ENCODE results near the gene TOGARAM2.
"Not testable (repeated sequence)": the region's sequence is repeated elsewhere in the genome, so short reads cannot be mapped to it uniquely, and the experiment has no call there.

Gene TOGARAM2

DNA sequence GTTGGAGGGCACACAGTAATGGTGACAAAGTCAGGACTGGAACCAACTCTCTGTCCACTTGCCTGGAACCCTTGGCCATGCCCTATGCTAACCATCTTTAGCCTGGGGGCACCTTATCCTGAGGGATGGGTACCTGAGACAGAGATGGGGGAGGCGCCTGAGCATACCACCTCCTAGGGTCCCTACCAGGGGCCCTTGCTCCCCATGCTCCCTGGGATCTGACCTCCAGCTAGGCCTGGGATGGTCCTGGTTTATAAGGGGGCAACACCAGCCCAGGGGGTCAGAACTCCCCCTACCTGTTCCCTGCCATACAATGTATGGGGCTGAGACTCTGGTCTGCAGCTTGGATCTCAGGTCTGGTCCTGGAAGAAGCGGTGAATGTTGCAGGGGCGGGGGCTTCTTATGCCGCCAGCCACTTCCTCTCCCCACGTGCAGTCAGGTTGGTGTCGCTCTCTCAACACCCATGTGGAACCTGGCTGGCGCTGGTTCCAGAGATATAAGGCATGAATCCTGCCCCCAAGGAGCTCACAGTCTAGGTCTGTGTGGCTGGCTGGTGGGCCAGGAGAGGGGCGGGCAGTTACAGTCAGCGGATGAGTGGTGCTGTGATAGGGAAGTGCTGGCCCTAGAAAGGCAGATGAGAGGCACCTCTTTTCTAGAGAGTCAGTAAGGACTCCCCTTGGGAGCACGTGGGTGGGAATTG, 3.8 kb upstream of the TOGARAM2 start:
- DNase-seq: no peak

DNA sequence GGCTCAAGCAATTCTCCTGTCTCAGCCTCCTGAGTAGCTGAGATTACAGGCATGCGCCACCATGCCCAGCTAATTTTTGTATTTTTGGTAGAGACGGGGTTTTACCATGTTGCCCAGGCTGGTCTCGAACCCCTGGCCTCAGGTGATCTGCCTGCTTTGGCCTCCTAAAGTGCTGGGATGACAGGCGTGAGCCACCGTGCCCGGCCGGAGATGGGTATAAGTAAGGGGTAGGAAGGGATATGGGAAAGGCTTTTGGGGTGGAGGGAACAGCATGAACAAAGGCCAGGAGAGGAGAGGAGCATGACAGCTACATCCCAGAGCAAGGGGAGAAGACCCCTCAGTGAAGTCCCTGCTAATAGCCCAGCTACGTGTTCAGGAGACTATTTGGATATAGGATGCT, 3.1 kb upstream of the TOGARAM2 start:
- not testable (repeated sequence) for DNase-seq

DNA sequence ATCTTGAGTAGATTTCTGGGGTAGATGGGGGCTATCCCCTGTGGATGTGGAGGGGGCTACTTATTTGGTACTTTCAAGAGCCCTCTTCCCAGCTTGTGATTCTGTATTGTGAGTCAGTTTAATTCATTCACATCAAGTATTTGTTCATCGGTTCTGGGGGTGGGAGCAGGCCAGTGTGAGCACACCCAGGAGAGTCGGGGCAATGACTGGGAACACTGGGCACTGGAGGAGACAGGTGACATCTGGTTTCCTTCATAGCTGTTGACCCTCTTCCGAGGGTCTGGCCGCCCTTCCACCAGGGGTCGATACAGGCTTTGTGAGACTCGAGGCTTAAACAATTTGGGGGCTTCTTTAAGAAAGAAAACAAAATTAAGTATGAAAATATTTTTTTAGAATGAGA, 2.5 kb upstream of the TOGARAM2 start:
- DNase-seq: no peak

DNA sequence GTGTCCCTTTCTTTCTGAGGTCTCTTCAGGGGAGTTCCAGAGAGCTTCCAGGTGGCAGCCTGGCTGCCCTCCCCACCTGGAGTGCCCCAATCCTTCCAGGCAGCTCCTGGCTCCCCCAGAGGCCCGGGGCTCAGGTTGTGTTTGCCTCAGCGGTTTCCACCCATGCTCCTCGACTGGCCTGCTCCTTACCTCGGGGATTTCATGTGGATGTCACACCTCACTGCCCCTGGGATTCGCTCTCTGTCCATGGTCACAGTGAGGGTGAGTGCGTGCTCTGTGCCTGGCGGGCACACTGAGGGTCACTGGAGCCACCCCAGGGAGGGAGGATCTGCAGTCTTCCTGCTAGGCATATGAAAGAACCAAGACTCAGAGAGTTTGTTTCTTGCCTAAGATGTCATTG, 2.1 kb upstream of the TOGARAM2 start:
- DNase-seq: no peak

DNA sequence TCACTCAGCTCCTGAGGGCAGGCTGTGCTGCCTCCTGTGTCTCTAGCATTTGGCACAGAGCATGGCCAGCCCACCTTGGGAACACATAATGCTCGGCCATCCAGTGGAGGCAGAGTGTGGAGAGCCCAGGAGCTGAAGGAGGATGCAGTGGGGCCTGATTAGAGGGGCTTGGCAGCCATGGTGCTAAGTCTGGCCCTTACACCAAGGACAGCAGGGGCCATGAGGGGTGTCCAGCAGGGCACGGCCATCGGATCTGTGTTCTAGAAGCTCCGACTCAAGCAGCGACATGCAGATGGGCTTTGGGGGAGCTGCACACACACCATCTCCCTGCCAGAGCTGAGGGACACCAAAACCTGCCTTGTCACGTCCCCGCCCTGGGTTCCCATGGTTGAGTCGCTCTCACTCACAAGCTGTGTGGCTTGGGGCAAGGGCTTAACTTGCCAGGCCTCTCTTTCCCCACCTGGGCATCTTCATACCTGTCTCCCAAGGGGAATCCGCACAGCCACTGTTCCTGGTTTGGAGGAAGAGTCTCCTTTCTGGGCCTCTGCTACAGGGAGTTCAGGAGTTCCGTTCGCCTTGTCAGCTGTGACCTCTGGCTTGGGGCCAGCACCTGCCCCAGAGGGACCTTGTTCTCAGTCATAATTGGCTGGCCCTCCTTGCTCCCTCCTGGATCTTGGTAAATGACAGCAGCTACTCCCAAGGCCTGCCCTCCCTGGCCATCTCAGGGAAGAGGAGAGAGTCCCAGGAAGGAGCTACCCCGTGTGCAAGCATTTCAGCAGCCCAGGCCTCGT, 1.3 kb upstream of the TOGARAM2 start:
- no peak for DNase-seq

DNA sequence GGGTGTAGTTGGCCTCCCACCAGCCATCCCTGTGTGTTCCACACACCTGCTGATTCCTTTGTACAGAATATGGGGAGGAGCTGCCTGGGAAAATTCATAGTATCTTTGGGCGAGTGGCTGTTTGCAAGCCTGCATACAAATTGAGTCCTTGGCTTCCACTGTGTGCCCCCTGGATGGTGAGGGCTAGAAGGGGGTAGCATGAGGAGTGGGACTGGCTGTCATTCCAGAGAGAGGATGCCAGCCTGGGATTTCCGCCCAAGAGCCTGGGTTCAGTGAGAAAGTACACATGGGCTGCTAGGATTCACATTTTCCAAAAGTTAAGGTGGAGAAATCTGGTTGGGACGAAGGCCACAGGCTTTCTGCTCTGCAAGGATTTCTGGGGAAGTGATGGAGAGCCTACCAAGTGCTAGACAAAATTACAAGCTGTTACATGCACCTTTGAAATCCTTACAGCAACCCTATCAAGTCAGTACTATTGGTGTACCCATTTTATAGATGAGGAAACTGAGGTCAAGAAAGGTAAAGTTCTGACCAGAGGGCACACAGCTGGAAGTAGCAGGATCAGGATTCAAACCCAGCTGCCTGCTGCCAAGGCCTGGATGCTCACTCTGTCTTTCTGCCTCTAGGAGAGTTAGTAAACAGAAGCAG, 606 bp upstream of the TOGARAM2 start:
- no peak for DNase-seq

DNA sequence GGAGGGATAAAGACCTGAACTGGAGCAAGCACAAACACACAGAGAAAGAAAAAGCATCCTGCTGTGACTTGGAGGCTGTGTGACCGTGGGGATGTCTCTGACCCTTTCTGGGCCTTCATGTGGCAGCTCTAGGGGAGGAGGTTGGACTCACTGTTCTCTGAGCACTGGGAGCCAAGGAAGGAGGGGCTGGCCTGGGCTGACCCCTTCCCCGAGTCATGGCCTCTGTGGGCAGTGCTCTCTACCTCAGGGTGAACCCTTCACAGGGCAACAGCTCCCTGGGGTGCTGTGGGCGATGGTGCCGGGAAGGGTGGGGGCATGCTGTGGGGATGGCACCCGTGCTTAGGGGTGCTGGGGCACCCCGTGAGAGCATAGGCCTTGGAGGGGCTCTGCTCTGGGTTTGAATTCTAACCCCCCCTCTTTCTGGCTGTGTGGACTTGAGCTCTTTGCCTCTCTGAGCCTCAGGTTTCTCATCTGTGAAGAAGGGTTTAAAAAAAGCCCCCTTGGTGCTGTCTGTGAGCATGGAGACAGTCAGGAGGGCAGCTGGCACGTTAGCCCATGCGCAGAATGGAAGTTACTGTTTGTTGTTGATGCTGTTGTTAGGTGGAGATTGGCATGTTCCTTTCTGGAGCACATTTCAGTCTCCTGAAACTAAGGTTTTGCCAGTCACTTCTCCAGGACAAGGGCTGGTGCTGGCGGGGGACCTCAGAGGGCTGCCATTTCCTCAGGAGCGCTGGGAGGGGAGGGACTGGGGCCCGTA, 700 bp downstream of the TOGARAM2 start:
- no peak for DNase-seq

DNA sequence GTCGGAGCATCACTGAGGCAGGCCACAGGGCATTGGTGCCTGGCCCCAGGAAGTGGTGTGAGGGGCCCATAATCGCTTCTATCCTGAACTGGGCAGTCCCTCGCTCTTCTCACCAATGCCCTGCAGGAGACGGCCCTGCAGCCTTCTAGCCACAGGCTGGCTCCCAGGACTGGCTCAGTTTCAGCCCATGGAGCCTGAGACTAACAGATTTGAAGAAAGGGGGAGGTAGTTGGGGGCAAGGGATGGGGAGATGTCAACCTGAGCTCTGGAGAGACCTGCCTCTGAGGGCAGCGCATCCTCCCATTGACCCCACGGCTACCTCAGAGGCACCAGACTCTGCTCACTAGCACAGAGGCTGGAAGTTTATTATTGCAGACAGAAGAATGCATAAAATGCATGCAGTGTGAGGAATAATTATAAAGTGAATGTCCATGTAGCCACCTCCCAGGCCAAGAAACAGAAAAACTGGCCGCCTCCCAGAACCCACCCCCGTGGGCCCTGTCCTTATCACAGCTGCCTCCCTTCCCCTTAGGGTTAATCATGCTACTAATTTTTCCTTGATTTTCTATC, 1.4 kb downstream of the TOGARAM2 start:
- DNase-seq: no peak

DNA sequence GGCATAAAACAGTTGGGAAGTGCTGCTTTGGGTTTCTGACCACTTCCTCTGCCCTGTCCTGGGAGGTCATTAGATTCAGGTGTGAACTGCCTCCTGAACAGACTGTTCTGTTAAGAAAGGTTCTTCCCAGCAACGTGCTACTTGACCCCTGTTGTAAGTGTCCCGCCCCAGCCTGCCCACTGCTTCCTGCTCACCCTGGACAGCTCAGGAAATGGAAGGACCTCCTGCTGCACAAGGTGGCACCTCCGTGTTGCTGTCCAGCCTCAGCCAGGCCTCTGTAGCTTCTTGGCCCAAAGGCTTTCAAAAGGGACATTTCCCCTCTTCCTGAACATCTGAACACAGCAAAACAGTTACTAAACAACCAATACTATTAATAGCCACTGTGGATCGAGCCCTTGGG, 5.3 kb downstream of the TOGARAM2 start:
- DNase-seq: no peak

DNA sequence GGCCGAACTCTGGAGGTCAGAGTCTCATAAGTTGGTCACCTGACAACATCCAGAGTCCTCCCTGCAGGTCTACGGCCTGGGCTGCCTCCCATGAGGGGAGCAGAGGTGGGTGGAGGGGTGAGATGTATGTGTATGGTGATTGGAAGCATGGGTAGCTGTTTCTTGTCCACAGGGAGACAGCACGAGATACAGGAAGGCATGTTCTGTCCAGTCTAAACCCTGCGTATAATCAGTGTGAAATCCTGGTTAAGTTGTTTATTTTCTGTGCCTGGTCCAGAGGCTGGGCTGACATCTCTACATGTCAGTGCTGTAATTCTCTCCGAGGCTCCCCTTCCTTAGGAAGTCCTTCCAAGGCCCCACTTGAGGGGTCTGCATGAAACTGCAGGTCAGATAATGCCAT, 8.9 kb downstream of the TOGARAM2 start:
- no peak for DNase-seq

DNA sequence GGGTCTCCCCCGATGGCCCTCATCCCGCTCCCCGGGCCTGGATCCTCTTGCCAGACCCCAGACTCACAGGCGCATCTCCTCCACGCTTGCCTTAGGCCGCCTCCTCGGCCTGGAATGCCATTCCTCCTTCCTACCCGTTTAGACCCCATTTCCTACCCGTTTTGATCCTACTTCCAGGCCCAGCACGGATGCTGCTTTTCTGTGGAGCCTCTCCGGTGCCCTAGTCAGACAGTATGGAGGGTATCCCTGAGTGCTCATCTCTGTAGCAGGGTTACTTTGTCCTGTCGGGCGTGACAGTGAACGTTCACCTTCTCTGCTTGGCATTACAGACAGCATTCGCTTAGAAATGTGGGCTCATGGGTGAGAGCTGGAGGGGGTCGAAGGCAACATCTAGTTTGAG, 9.3 kb downstream of the TOGARAM2 start:
- no peak for DNase-seq

DNA sequence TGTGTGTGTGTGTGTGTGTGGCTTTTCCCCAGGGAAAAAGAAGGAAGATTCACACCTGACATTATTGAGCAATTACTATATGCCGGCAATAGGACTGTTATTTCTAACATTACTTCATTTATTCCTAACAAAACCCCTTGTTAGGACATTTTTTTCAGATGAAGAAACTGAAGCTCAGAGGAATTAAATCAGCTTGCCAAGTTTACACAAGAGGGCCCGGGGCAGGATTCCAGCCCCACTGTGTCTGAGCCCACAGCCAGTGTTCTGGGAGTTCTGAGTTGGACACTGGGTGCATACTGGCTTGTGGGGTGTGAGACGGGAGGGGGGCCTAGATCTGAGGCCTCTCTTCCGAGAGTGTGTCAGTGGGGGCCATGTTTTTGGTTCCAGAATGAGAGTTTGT, 9.9 kb downstream of the TOGARAM2 start:
- DNase-seq: no peak

DNA sequence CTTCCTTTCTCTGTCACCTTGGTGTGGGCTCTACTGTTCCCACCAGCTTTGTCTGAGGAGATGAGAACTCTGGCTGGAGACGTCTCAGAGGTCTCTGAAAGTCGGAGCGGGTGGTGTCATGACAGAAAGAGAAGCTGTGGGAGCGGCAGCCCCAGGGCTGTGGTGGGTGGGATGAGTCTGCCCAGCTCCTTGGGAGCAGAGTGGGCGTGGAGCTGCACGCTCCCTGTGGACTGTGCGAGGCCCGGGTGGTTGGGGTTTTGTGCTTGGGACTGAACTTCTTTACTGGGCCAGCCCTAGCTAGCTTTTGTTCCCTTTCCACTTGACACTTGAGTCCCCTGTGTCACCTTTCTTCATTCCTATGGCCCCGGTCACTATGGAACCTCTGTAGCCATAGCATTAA, 10.4 kb downstream of the TOGARAM2 start:
- no peak for DNase-seq

DNA sequence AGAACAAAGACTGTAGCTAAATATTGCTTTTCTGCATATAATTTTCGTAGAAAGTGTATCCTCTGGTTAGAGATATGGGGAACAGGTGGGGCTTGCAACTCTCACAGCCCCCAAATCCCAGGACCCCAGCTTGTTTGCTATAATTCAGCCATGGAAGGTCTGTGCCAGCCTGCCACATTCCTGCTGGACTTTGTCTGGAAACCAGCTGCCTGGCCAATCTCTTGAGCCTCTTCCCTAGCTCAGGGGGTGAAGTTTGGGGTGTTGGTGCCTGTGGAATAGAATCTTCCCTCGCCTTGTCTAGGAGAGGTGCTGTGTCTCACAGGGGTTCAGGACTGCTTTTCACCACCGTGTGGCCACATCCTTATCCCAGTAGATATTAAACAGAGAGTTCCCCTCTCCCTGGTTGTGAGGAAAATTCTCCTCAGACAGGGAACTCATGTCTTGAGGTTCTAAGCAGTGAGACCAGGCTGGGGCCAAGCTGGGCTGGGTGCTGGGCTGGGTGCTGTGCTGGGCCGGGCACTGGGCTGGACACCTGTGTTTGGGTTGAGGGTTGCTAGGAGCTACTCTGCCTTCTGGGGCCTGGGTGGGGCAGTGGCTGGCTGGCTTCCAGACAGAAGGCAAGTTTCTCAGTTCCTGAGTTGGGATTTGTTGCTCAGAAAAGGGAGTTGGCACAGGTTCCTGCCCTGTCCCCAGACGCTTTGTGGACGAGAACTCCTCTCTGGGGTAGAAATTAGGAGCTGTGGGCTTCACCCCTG, 12.3 kb downstream of the TOGARAM2 start:
- DNase-seq: no peak

DNA sequence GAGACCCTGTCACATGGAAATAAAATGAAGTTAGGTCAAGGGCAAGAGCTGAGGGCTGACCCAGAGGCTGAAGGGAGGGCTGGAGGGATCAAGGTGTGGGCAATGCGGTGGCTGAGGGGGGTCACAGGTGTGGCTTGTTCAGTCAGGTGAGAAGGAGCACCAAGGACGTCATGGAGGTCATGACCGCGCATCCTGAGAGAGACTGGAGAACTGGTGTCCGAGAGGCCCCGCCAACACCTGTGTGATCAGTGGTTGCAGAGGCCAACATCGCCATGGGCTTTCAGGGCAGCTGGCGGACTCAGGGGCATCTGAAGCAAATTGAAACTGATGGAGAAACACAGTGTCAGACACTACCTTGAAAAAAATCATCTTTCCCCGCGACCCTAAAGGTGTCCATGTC, 13.0 kb downstream of the TOGARAM2 start:
- no peak for DNase-seq

DNA sequence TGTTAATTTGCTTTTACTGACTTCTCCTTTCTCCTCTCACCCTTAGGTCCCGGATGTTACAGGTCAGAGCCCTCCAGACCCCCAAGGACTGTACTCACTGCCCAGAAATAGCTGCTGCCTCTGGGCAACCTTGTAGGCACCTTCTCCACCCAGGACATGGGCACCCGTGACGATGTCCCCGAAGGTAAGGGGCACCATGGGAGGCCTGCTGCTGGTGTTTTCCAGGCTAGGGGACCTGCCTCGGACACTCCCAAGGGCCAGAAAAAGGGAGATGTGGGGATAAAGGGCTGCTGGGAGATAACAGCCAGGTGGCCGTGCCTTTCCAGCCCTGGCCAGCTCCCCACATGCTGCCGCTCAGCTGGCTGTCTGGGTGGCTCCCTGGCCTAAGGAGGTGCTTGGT, 13.6 kb downstream of the TOGARAM2 start:
- DNase-seq: no peak

DNA sequence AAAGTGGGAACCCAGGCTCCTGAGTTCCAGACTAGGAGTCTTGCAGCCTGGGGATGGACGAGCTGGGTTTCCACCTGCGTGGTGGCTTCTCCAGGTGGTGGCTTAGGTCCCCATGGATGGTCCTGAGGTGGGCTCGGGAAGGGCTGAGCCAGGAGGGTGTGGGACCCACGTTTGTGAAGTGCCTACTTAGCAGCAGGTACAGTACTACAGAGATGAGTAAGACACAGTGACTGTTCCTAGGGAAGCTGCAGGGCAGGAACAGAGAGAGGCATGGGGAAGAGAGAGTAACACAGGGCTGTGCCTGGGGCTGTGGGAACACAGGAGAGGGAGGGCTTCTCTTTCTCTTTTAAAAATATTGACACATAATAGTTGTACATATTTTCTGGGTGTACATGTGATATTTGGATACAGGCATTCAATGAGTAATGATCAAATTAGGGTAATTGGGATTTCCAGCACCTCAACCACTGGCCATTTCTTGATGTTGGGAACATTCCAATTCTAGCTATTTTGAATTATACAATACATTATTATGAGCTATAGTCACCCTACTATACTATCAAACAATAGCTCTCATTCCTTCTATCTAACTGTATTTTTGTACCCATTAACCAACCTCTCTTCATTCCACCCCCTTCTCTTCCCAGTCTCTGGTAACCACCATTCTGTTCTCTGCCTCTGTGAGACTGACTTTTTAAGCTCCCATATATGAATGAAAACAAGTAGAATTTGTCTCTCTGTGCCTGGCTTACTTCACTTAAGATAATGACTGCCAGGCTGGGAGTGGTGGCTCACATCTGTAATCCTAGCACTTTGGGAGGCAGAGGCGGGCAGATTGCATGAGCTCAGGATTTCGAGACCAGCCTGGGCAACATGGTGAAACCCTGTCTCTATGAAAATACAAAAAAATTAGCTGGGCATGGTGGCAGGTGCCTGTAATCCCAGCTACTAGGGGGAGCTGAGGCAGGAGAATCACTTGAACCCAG, 15.0 kb downstream of the TOGARAM2 start:
- no peak for DNase-seq

DNA sequence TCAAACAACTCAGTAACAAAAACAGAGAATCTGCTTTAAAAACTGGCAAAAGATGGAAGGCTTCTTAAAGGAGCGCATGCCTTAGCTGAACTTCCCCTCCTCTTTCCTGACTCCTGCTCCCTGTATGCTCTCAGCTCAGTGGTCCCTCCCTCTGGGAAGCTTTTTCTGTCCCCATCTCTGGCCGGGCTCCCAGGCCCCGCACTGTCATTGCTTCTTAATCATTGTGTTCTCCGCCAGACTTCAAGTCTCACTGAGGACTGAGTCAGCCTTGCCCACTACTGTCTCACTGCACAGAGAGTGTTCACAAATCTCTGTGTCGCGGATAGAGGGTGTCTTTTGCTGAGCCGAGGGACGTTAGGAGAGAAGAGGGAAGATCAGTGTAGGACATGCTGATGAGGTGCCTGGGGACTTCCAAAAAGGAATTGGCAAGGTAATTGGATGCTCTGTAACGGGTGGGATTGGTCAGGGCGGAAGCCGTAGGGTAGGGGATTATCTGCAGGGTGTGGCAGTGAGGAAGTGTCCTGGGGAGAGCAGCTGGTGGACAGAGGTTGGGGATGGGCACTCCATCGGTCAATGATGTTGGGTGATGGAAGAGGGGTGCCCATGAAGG, 16.2 kb downstream of the TOGARAM2 start:
- DNase-seq: no peak

DNA sequence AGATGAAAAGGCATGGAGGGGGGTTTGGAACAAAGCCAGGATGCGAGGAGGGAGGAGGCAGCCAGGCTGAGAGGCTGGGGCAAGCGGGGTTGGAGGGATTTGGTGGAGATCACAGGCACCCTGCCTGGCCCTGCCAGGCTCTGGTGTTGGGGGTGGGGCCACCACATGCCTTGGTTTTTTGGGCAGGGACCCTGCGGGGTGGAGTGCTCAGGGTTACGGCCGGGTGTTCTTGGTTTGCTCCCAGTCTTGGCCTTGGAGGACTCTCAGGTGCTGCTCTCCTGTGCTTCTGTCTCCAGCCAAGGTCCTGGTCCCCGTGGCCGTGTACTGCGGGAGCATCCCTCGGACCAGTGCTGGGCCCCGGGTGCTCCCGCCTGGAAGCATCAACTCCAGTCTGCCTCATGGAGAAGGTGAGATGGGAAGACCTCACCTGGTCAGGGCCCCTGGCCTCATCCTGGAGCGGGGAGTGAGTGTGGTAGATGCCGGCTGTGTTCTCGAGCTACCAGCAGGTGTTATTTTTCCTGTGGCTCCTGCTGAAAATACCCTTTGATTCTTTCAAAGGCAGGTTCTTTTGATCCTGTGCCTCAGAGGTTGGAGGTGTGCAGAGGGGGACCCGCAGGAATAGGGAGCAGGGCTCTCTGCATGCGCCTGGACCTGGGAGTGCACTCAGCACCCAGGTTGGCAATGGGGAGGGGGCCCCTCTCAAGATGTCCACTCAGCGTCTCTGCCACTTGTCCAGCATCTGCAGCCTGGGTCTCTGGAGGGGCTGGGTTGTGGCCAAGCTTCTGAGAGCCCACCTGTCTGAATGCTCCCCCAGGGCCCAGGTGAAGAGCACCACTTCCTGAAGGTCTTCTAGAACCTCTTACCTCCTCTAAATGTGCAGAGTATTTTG, 17.0 kb downstream of the TOGARAM2 start:
- DNase-seq: no peak
